Smooth muscle cell (in vitro differentiated cells): ENCODE measurements around the gene LARGE1. TPM values are rescaled to one million over a fixed set of nuclear protein-coding genes. Genes with fewer than 3 reads are reported as not detected.
A peak's percentile ranks its signal among the peaks of the same experiment; 100 is the strongest.

Source experiments
- DNase-seq: peaks from one replicate; lab custom pipeline; 2025; ENCODE audit not compliant: unreplicated experiment; lab: John Stamatoyannopoulos, UW
- H2AFZ ChIP-seq: fragments of 200-600 bp; sonication (generic); 2 replicates; pipeline ENCODE4 v1.6.0; 2016; ENCODE audit warnings: antibody characterized with exemption, low read depth, mild to moderate bottlenecking
- H3F3A ChIP-seq: fragments of 200-600 bp; sonication (generic); 2 replicates; pipeline ENCODE4 v1.6.0; 2017; ENCODE audit warnings: antibody characterized with exemption, low read depth
- H3K27ac ChIP-seq: fragments of 200-600 bp; sonication (generic); 2 replicates; pipeline ENCODE4 v1.5.1; 2016; ENCODE audit warnings: low read depth, mild to moderate bottlenecking
- H3K27me3 ChIP-seq: fragments of 200-600 bp; sonication (generic); 2 replicates; pipeline ENCODE4 v1.6.1; 2016; ENCODE audit warnings: low read depth, mild to moderate bottlenecking
- H3K36me3 ChIP-seq: fragments of 200-600 bp; sonication (generic); 2 replicates; pipeline ENCODE4 v1.5.1; 2016; ENCODE audit warnings: low read depth
- H3K4me1 ChIP-seq: fragments of 200-600 bp; sonication (generic); 2 replicates; pipeline ENCODE4 v1.5.1; 2016; ENCODE audit warnings: low read depth
- H3K4me2 ChIP-seq: fragments of 200-600 bp; sonication (generic); 2 replicates; pipeline ENCODE4 v1.6.0; 2016; ENCODE audit warnings: mild to moderate bottlenecking
- H3K4me3 ChIP-seq: fragments of 200-600 bp; sonication (generic); 2 replicates; pipeline ENCODE4 v1.5.1; 2016; ENCODE audit warnings: mild to moderate bottlenecking
- H3K79me2 ChIP-seq: fragments of 200-600 bp; sonication (generic); 2 replicates; pipeline ENCODE4 v1.6.0; 2016; ENCODE audit warnings: low read depth, mild to moderate bottlenecking
- H3K9ac ChIP-seq: fragments of 200-600 bp; sonication (generic); 2 replicates; pipeline ENCODE4 v1.6.0; 2016; ENCODE audit warnings: low read depth
- H3K9me3 ChIP-seq: fragments of 200-600 bp; sonication (generic); replicated peaks from 2 replicates; pipeline ENCODE4 v1.5.1; 2016; ENCODE audit warnings: low read depth
- H4K20me1 ChIP-seq: fragments of 200-600 bp; sonication (generic); 2 replicates; pipeline ENCODE4 v1.6.0; 2016; ENCODE audit warnings: low read depth
- CTCF ChIP-seq: fragments of 200-600 bp; sonication (generic); IDR thresholded peaks from 2 replicates; pipeline ENCODE4 v1.5.1; 2017; ENCODE audit warnings: borderline replicate concordance, mild to moderate bottlenecking, antibody characterized with exemption; ENCODE audit not compliant: insufficient read depth, poor library complexity, severe bottlenecking
- WGBS: methylation state at CpG from one replicate; pipeline ENCODE4 v1.1.7; 2016; ENCODE audit warnings: low lambda C conversion rate; 5-methylcytosine and 5-hydroxymethylcytosine counted together
- polyA plus RNA-seq: library from polyadenylated mRNA; unstranded; fragments of >200 nt; fragmentation: Nextera tagmentation; extraction: Ambion mirVana; gene quantifications from 2 replicates; pipeline ENCODE4 v1.2.1, GENCODE V29; 2016
- total RNA-seq: library from RNA; depleted of rRNA; stranded (reverse); fragments of >200 nt; gene quantifications from 2 replicates; pipeline ENCODE4 v1.2.3, GENCODE V29; 2014

Gene LARGE1
- 17.1 and 18.0 TPM in 2 replicates for total RNA-seq
- 8.9 and 11.9 TPM in 2 replicates for polyA plus RNA-seq

- Histone ChIP-seq H3K4me1 (peaks cover 21% of the 10 kb centered on the region), H3K4me2 (peak within 1 kb of the TSS; percentile 98), H3K4me3 (peak within 1 kb of the TSS; percentile 79), H3F3A (no peaks in the 10 kb centered on the region), H3K9me3 (no peaks in the 10 kb centered on the region), H2AFZ (peak within 1 kb of the TSS; percentile 97), H3K9ac (peak within 1 kb of the TSS; percentile 67), H3K79me2 (peaks cover 21% of the 10 kb centered on the region), H3K27me3 (peaks cover 3% of the 10 kb centered on the region), H3K36me3 (no peaks in the 10 kb centered on the region), H3K27ac (peak within 1 kb of the TSS; percentile 12), H4K20me1 (peaks cover 49% of the 10 kb centered on the region)
- DNase-seq, result no peak
- no peak for TF ChIP-seq CTCF
- 0% methylated on average over 15 of the region's 47 CpGs for WGBS
Observed at GRCh38 chr22:33920197-33920540, at the start of gene LARGE1. Gene LARGE1, minus strand, starts transcription at chr22:33920476.

GRCh38 chr22:33969045-33969444 lies 48.8 kb upstream of the LARGE1 start:
- Histone ChIP-seq H3K4me1 (peaks cover 4% of the 10 kb centered on the region), H4K20me1 (no peaks in the 10 kb centered on the region), H3K79me2 (no peaks in the 10 kb centered on the region), H3K27ac (no peak overlapping the region), H3K36me3 (no peaks in the 10 kb centered on the region), H3K27me3 (no peaks in the 10 kb centered on the region), H3K4me3 (no peak overlapping the region), H3F3A (no peaks in the 10 kb centered on the region), H3K9ac (no peak overlapping the region), H2AFZ (no peak overlapping the region), H3K4me2 (no peak overlapping the region), H3K9me3 (no peaks in the 10 kb centered on the region)
- no peak for TF ChIP-seq CTCF
- DNase-seq, result no peak

GRCh38 chr22:33964121-33964520 lies 43.8 kb upstream of the LARGE1 start:
- no peak for TF ChIP-seq CTCF
- no peaks in the 10 kb centered on the region for H4K20me1 ChIP-seq

GRCh38 chr22:33962409-33962808 lies 42.1 kb upstream of the LARGE1 start:
- H3K4me1 ChIP-seq, result no peaks in the 10 kb centered on the region
- H3K9me3 ChIP-seq, result no peaks in the 10 kb centered on the region
- H3K79me2 ChIP-seq, result no peaks in the 10 kb centered on the region
- no peak overlapping the region for H3K9ac ChIP-seq
- H3K4me3 ChIP-seq, result no peak overlapping the region
- no peaks in the 10 kb centered on the region for H3F3A ChIP-seq
- no peaks in the 10 kb centered on the region for H4K20me1 ChIP-seq
- DNase-seq, result no peak
- H3K36me3 ChIP-seq, result no peaks in the 10 kb centered on the region
- H3K27ac ChIP-seq, result no peak overlapping the region
- no peak overlapping the region for H2AFZ ChIP-seq
- no peak for TF ChIP-seq CTCF
- 92% methylated on average over 7 of the region's 7 CpGs for WGBS
- H3K4me2 ChIP-seq, result no peak overlapping the region
- H3K27me3 ChIP-seq, result no peaks in the 10 kb centered on the region

More at GRCh38 chr22:33964121-33964520, 43.8 kb upstream of the LARGE1 start:
- no peak overlapping the region for H3K9ac ChIP-seq
- H2AFZ ChIP-seq, result no peak overlapping the region
- no peak overlapping the region for H3K4me2 ChIP-seq
- 94% methylated on average over 1 of the region's 1 CpG for WGBS
- no peaks in the 10 kb centered on the region for H3K27me3 ChIP-seq
- no peaks in the 10 kb centered on the region for H3F3A ChIP-seq
- H3K79me2 ChIP-seq, result no peaks in the 10 kb centered on the region
- no peaks in the 10 kb centered on the region for H3K36me3 ChIP-seq
- H3K4me1 ChIP-seq, result no peaks in the 10 kb centered on the region
- no peak for DNase-seq
- H3K4me3 ChIP-seq, result no peak overlapping the region
- no peak overlapping the region for H3K27ac ChIP-seq
- no peaks in the 10 kb centered on the region for H3K9me3 ChIP-seq
